SKM-1 (cell line): ENCODE measurements around the gene ZYX.
"Not testable (repeated sequence)": the region's sequence is repeated elsewhere in the genome, so short reads cannot be mapped to it uniquely, and the experiment has no call there.

Source experiments
- DNase-seq: peaks from one replicate; lab custom pipeline; 2025; ENCODE audit not compliant: unreplicated experiment; lab: John Stamatoyannopoulos, UW

The ZYX gene

GRCh38 chr7:143416565-143417149, 35.5 kb downstream of the ZYX start:
- DNase-seq = peak; percentile 18

- DNase-seq = no peak
Observed at GRCh38 chr7:143417734-143418383, 36.7 kb downstream of the ZYX start.

DNA sequence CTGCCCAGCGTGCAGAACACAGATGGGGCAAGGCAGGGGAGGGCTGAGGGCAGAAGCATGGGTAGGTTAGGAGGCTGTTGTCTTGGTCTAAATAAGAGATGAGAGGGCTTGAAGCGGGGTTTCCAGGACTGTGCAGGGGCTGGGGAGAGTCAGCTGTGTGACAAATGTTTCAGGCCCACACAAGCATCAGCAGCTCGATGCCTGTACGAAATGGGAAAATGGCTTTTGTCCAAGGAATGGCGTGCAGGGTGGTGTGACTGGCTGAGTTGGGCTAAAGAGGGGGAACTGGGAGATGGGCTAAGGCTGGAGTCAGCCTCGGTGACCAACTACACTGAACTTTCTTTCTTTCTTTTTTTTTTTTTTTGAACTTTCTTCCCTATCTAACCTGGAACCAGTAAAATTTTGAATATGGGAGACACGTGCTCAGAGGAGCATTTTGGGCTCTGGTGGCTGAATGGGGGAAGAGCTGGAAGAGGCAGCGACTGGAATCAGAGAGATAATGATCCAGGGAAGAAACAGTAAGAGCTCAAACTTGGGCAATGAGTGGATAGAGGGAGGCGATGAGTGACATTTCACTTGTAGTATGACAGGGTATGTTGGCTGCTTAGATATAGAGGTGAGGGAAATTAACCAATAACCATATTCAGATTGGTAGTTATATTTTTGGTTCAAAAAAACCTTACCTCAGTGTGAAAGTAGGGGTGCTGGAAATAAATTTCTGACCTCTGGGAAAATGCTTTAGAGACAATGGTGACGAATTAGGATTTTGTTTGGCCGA, 37.7 kb downstream of the ZYX start:
- DNase-seq = no peak

GRCh38 chr7:143419880-143420279, 38.7 kb downstream of the ZYX start:
- DNase-seq = no peak

- DNase-seq = not testable (repeated sequence)
Observed at GRCh38 chr7:143420624-143421023, 39.5 kb downstream of the ZYX start.

DNA sequence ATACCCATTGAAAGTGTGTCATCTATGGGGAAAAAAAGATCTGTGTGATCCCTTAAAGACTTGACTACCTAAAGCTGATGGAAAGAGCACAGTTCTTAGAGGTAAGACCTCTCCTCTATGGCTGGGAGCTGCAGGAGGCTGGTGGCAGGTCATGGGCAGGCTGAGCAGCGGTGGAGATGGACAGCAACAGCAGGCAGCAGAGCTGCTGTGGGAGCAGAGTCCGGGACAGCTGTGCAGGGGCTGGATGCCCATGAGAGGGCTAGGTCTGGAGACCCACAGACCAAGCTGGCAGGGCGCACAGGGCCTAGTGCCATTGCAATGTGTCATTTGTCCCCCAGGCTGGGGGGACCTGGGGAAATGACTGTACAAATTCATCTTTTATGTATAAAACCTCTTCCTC, 40.9 kb downstream of the ZYX start:
- no peak for DNase-seq

GRCh38 chr7:143424476-143424875, 43.3 kb downstream of the ZYX start:
- DNase-seq = not testable (repeated sequence)

DNA sequence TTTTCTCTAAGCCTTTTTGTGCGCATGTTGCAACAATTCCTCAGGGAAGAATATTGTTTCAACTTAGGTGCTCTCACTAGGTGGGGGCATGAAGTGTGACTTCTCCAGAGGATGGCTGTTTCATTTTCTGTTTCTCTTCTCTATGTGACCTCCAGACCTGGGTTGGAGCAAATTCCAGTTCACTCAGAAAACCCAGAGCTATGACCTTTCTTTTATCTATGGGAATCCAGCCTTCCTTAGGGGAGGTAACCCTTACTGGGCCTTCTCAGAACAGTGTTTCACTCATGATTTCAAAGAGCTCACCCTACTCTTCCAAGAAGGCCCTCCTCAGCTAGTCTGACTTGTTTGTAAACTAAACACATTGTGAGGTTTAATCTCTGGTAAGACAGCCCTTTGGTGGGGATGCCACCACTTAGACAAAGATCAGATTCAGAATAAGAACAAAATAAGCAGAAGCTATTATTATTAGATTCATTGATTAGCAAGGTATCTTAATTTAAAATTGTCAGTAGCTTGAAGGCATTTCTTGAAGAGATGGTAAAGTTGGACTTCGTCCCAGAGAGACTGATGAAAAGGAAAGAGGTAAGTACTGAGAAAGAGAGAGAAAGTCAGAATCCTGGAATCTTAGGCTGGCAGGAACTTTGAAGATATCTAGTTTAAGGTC, 45.5 kb downstream of the ZYX start:
- no peak for DNase-seq

- no peak for DNase-seq
Observed at GRCh38 chr7:143429770-143430698, 48.9 kb downstream of the ZYX start.

GRCh38 chr7:143431109-143431508, 50.0 kb downstream of the ZYX start:
- DNase-seq = no peak

DNA sequence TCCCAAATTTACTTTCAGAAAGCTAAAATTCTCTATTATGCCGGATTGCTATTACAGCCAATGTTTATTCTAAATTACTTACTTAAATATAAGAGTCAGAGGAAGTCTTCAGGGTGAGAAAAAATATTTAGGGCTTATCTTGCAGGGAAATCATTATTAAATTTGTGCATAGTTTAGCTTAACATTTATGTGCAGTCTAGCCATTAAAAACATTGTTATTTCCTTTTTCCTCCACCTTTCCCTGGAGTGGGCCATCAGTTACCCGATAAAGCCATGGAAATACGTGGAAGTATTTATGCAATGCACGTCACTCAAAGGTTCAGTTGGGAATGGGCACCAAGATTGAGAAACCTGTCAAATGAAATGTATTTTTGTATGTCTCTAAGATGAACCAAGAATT, 52.6 kb downstream of the ZYX start:
- DNase-seq = no peak

GRCh38 chr7:143434660-143435059, 53.5 kb downstream of the ZYX start:
- DNase-seq = no peak

DNA sequence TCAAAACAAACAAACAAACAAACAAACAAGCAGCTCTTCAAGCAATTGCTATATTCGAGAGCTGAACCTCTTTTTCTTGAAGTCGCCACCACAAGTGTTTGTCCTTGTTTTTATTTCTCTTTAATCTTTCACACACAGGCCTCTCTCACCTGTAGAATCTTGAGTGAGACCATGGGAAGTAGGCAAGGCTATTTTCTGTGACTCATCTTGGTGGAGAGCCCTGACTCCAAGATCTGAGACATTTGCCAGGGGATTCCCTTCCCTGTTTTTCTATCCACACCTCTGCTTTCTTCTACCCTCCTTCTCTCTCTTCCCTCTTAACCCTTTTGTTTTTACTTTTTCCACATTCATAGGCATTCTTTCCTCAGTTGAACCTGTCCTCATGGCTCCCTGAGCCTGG, 54.1 kb downstream of the ZYX start:
- no peak for DNase-seq

- no peak for DNase-seq
Observed at GRCh38 chr7:143436325-143436946, 55.3 kb downstream of the ZYX start.

- no peak for DNase-seq
Observed at GRCh38 chr7:143437578-143437977, 56.4 kb downstream of the ZYX start.

DNA sequence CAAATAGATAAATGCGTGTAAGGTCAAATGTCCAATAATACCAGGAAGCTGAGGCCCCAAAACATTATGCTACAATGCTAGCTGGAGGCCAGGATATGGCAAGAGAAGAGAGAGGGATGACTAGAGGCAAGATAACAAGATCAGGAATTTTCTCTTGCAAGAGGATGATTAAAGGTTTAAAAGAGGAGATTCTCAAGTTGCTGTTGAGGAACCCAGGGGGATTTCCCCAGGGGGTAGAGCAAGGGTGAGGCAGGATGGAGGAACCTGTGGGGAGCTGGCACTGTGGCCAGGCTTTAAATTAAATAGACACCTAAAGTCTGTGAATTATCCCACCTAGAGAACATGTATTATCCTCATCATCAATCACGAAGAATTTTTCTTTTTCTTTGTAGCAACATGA, 58.7 kb downstream of the ZYX start:
- no peak for DNase-seq
